SK-N-SH (cell line): ENCODE data around the gene HDDC2. TPM values are rescaled to one million over a fixed set of nuclear protein-coding genes. Genes with fewer than 3 reads are reported as not detected.

ENCODE experiments used
- CTCF ChIA-PET: fragments of 300-600, 350-600 bp; formaldehyde crosslinking; extraction: SDS; loops from one replicate; lab custom pipeline; 2021; lab: Yijun Ruan, JAX
- POLR2A ChIA-PET: fragments of 350-600 bp; sonication (Branson Sonifier 250); formaldehyde crosslinking; extraction: SDS; loops from one replicate; lab custom pipeline; 2020; ENCODE audit warnings: antibody characterized with exemption, inconsistent platforms; lab: Yijun Ruan, JAX
- DNase-seq: peaks from one replicate; pipeline ENCODE4 v3.0.0; 2012
- H2AFZ ChIP-seq: fragments of 200-600 bp; sonication (generic); 2 replicates; pipeline ENCODE4 v1.8.1; 2016; ENCODE audit warnings: antibody characterized with exemption, mild to moderate bottlenecking, low read depth
- H3F3A ChIP-seq: fragments of 200-600 bp; sonication (generic); replicated peaks from 2 replicates; pipeline ENCODE3; 2016; ENCODE audit warnings: antibody characterized with exemption, mild to moderate bottlenecking; ENCODE audit not compliant: insufficient read depth
- H3K27ac ChIP-seq, 2 experiments: fragments of 200-500 bp in 1 of 2; fragments of 200-600 bp in 1 of 2; sonication (Bioruptor generic) in 1 of 2; sonication (generic), shearing (Covaris generic) in 1 of 2; 2 replicates each; pipeline versions ENCODE4 v1.5.1 to v1.6.1; 2014 to 2016; ENCODE audit warnings: low read depth in 2 of 2, inconsistent platforms in 1 of 2, low read length in 1 of 2, mild to moderate bottlenecking in 1 of 2, mixed read lengths in 1 of 2
- H3K27me3 ChIP-seq: fragments of 200-600 bp; sonication (generic), shearing (Covaris generic); 2 replicates; pipeline ENCODE4 v1.6.1; 2016; ENCODE audit warnings: mixed run types; ENCODE audit not compliant: insufficient read depth
- H3K36me3 ChIP-seq, 2 experiments: fragments of 200-500 bp in 1 of 2; fragments of 200-600 bp in 1 of 2; sonication (Bioruptor generic) in 1 of 2; sonication (generic) in 1 of 2; replicated peaks in 1 of 2; 2 replicates each; pipeline versions ENCODE3 to v1.5.1; 2014 to 2016; ENCODE audit warnings: low read length in 1 of 2, mild to moderate bottlenecking in 1 of 2; ENCODE audit not compliant: insufficient read depth in 2 of 2, control insufficient read depth in 1 of 2
- H3K4me1 ChIP-seq, 2 experiments: fragments of 200-500 bp in 1 of 2; fragments of 200-600 bp in 1 of 2; sonication (Bioruptor generic) in 1 of 2; sonication (generic), shearing (Covaris generic) in 1 of 2; 2 replicates each; pipeline versions ENCODE4 v1.5.1 to v1.6.1; 2014 to 2016; ENCODE audit warnings: low read depth in 1 of 2, low read length in 1 of 2, mixed run types in 1 of 2; ENCODE audit not compliant: insufficient read depth in 2 of 2, control insufficient read depth in 1 of 2
- H3K4me2 ChIP-seq: fragments of 200-600 bp; sonication (generic), shearing (Covaris generic); 2 replicates; pipeline ENCODE4 v1.6.1; 2017; ENCODE audit warnings: mixed run types
- H3K4me3 ChIP-seq, 2 experiments: fragments of 200-500 bp in 1 of 2; fragments of 200-600 bp in 1 of 2; sonication (Bioruptor generic) in 1 of 2; sonication (generic), shearing (Covaris generic) in 1 of 2; 2 replicates each; pipeline versions ENCODE4 v1.5.1 to v1.8.1; 2014 to 2016; ENCODE audit warnings: low read depth in 2 of 2, inconsistent platforms in 1 of 2, low read length in 1 of 2, mild to moderate bottlenecking in 1 of 2, mixed read lengths in 1 of 2, moderate library complexity in 1 of 2
- H3K79me2 ChIP-seq: fragments of 200-600 bp; sonication (generic); 2 replicates; pipeline ENCODE4 v1.8.1; 2017; ENCODE audit warnings: mild to moderate bottlenecking; ENCODE audit not compliant: insufficient read depth
- H3K9ac ChIP-seq: fragments of 200-600 bp; sonication (generic); 2 replicates; pipeline ENCODE4 v1.6.1; 2017; ENCODE audit warnings: mixed run types
- H3K9me2 ChIP-seq: fragments of 200-600 bp; sonication (generic); 2 replicates; pipeline ENCODE4 v1.6.1; 2017; ENCODE audit warnings: mixed run types
- H3K9me3 ChIP-seq: fragments of 200-600 bp; sonication (generic); 2 replicates; pipeline ENCODE4 v1.6.1; 2017; ENCODE audit warnings: mixed run types, mild to moderate bottlenecking, moderate library complexity
- H4K20me1 ChIP-seq: fragments of 200-600 bp; sonication (generic); 2 replicates; pipeline ENCODE4 v1.6.1; 2017; ENCODE audit warnings: mild to moderate bottlenecking, mixed run types; ENCODE audit not compliant: insufficient read depth
- CHD2 ChIP-seq: fragments of 150-350 bp; IDR thresholded peaks from 2 replicates; pipeline ENCODE4 v1.6.1; 2018; ENCODE audit warnings: low read length; ENCODE audit not compliant: partially characterized antibody
- ELF1 ChIP-seq: IDR thresholded peaks from 2 replicates; pipeline ENCODE4 v1.4.0; 2012
- EZH2phosphoT487 ChIP-seq: fragments of 200-600 bp; sonication (generic); IDR thresholded peaks from 2 replicates; pipeline ENCODE4 v1.6.1; 2017; ENCODE audit warnings: low read depth, mixed run types, mild to moderate bottlenecking, antibody characterized with exemption, moderate library complexity, borderline replicate concordance
- FOSL2 ChIP-seq: IDR thresholded peaks from 2 replicates; pipeline ENCODE4 v1.4.0; 2012; ENCODE audit warnings: low read depth, mild to moderate bottlenecking, moderate library complexity, borderline replicate concordance
- FOXJ3 ChIP-seq: sonication (generic); formaldehyde crosslinking; IDR thresholded peaks from 2 replicates; pipeline ENCODE4 v1.5.1; 2020; ENCODE audit warnings: mild to moderate bottlenecking, missing genetic modification reagents
- GATA2 ChIP-seq: sonication (generic); formaldehyde crosslinking; IDR thresholded peaks from 2 replicates; pipeline ENCODE4 v1.5.0; 2020; ENCODE audit warnings: mild to moderate bottlenecking, missing genetic modification reagents
- MXI1 ChIP-seq: IDR thresholded peaks from 2 replicates; pipeline ENCODE4 v1.6.1; 2012; ENCODE audit warnings: mild to moderate bottlenecking, low read depth, low read length, improper control_type of control experiment
- NRF1 ChIP-seq: IDR thresholded peaks from 2 replicates; pipeline ENCODE4 v1.6.1; 2012; ENCODE audit warnings: low read depth, mild to moderate bottlenecking, low read length
- POLR2AphosphoS5 ChIP-seq: IDR thresholded peaks from 2 replicates; pipeline ENCODE4 v1.6.1; 2012; ENCODE audit warnings: low read depth, low read length
- RAD21 ChIP-seq: IDR thresholded peaks from 2 replicates; pipeline ENCODE4 v1.6.1; 2012; ENCODE audit warnings: mild to moderate bottlenecking, low read length
- RCOR1 ChIP-seq: fragments of 150-350 bp; IDR thresholded peaks from 2 replicates; pipeline ENCODE4 v1.6.1; 2017; ENCODE audit warnings: antibody characterized with exemption, low read length
- SIN3A ChIP-seq: IDR thresholded peaks from 2 replicates; pipeline ENCODE4 v1.6.1; 2012; ENCODE audit warnings: low read depth, mild to moderate bottlenecking, low read length, moderate library complexity, borderline replicate concordance
- TCF12 ChIP-seq: IDR thresholded peaks from 2 replicates; pipeline ENCODE4 v1.4.0; 2012
- WGBS: methylation state at CpG from one replicate; pipeline ENCODE4 v1.1.6; 2017; ENCODE audit warnings: low lambda C conversion rate; 5-methylcytosine and 5-hydroxymethylcytosine counted together
- polyA plus RNA-seq, 3 experiments: library from polyadenylated mRNA; depleted of rRNA; stranded (reverse); fragments of >200 nt; gene quantifications; 2 replicates each; pipeline ENCODE4 v1.2.3, GENCODE V29; 2012
- TF ChIP-seq, protein P1 (sequence below): fragments of 150-350 bp; IDR thresholded peaks from 2 replicates; pipeline ENCODE4 v1.6.1; 2016; ENCODE audit warnings: mild to moderate bottlenecking, low read depth, low read length
- TF ChIP-seq, protein P2 (sequence below): IDR thresholded peaks from 2 replicates; pipeline ENCODE4 v1.4.0; 2012; ENCODE audit warnings: low read depth, borderline replicate concordance
- TF ChIP-seq, protein P3 (sequence below): IDR thresholded peaks from 2 replicates; pipeline ENCODE4 v1.4.0; 2012; ENCODE audit warnings: low read depth
- TF ChIP-seq, protein P4 (sequence below): IDR thresholded peaks from 2 replicates; pipeline ENCODE4; 2012
- TF ChIP-seq, protein P5 (sequence below): fragments of 150-350 bp; IDR thresholded peaks from 2 replicates; pipeline ENCODE4 v1.6.1; 2017; ENCODE audit warnings: antibody characterized with exemption, low read length, low read depth, borderline replicate concordance
- TF ChIP-seq, protein P6 (sequence below): IDR thresholded peaks from 2 replicates; pipeline ENCODE4 v1.4.0; 2012; ENCODE audit warnings: low read depth, borderline replicate concordance

HDDC2 gene
- polyA plus RNA-seq, 1 of the 3 experiments (the other 2 are of a cell fraction): 85.5 TPM

DNA sequence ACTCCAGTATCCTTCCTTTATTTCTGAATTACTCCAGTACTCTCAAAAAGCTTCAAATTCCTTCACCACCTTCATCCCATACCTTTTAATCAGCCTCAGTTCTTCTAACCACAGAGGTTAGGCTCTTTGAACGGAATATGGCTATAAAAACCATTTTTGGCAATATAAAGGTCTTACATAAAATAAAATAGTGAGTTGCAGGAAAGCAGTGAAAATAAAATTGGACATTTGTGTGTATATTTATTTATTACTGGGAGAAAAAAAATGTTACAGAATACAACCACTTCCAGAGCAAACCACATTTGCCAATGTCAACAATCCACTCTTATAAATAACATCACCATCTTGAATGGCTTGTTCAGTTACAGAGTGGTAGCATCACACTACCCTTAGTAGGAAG is 7.7 kb downstream of the HDDC2 start:
- WGBS: 95% methylated on average over 1 of the region's 1 CpG
- Histone ChIP-seq H3K79me2 (no peaks in the 10 kb centered on the region), H3K27me3 (no peaks in the 10 kb centered on the region), H3K9me2 (no peaks in the 10 kb centered on the region), H3K4me3 (no peak overlapping the region), H3K27ac (peak overlapping the region in 1 of 2 experiments; percentile 74; a peak in 2 of 4 replicates), H2AFZ (no peak overlapping the region), H3K9me3 (no peaks in the 10 kb centered on the region), H3F3A (no peaks in the 10 kb centered on the region), H3K4me1 (peaks cover 0 to 26% of the 10 kb centered on the region in 2 experiments; a peak in 2 of 4 replicates), H3K36me3 (peaks cover 29 to 67% of the 10 kb centered on the region in 2 experiments), H3K9ac (no peak overlapping the region), H4K20me1 (no peaks in the 10 kb centered on the region), H3K4me2 (no peak overlapping the region)
- ChIA-PET CTCF (interaction anchor here (1.1 kb wide), 1 partner anchor 662 kb away, joined by 3 read pairs; no protein-coding TSS in a partner anchor), POLR2A (no interaction called here)
- TF ChIP-seq, protein P1, sequence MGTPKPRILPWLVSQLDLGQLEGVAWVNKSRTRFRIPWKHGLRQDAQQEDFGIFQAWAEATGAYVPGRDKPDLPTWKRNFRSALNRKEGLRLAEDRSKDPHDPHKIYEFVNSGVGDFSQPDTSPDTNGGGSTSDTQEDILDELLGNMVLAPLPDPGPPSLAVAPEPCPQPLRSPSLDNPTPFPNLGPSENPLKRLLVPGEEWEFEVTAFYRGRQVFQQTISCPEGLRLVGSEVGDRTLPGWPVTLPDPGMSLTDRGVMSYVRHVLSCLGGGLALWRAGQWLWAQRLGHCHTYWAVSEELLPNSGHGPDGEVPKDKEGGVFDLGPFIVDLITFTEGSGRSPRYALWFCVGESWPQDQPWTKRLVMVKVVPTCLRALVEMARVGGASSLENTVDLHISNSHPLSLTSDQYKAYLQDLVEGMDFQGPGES: no peak
- DNase-seq: no peak

DNA sequence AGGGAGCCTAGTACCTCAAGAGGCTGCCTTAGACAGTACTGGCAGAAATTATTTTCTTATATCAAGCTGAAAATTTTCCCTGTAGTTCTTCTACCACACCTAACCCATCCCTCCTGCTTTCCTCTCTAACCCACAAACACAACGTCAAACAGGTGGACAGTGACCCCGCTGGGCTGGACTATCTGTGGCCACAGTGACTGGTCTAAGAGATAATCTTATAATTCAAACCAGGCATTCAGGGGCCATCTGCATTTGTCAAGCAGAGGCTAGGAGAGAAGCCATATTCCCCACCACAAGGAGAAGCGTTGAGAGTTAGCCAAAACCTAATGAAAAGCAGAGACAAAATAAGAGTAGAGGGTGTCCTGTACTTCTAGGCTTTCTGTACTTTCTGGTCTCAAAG is 8.2 kb downstream of the HDDC2 start:
- no peaks in the 10 kb centered on the region for H3K9me3 ChIP-seq
- peak; percentile 72 for DNase-seq
- H3K79me2 ChIP-seq: no peaks in the 10 kb centered on the region
- H3K36me3 ChIP-seq: peaks cover 27 to 65% of the 10 kb centered on the region in 2 experiments
- H3K27me3 ChIP-seq: no peaks in the 10 kb centered on the region
- H3K4me1 ChIP-seq: peaks cover 0 to 26% of the 10 kb centered on the region in 2 experiments; a peak in 2 of 4 replicates
- H4K20me1 ChIP-seq: no peaks in the 10 kb centered on the region
- H2AFZ ChIP-seq: no peak overlapping the region
- POLR2A ChIA-PET: interaction anchor here (1.0 kb wide), 1 partner anchor 8 kb away, joined by 4 read pairs; no protein-coding TSS in a partner anchor
- no peak overlapping the region for H3K4me3 ChIP-seq
- no peak overlapping the region for H3K9ac ChIP-seq
- H3F3A ChIP-seq: no peaks in the 10 kb centered on the region
- WGBS: 38% methylated on average over 3 of the region's 3 CpGs
- no peak overlapping the region for H3K4me2 ChIP-seq
- H3K9me2 ChIP-seq: no peaks in the 10 kb centered on the region
- peak overlapping the region in 1 of 2 experiments; percentile 74; a peak in 2 of 4 replicates for H3K27ac ChIP-seq
- CTCF ChIA-PET: interaction anchor here (1.0 to 1.6 kb wide), 3 partner anchors 14 to 662 kb away, joined by 3 to 4 read pairs (median 3); no protein-coding TSS in a partner anchor
- TF ChIP-seq, protein P2, sequence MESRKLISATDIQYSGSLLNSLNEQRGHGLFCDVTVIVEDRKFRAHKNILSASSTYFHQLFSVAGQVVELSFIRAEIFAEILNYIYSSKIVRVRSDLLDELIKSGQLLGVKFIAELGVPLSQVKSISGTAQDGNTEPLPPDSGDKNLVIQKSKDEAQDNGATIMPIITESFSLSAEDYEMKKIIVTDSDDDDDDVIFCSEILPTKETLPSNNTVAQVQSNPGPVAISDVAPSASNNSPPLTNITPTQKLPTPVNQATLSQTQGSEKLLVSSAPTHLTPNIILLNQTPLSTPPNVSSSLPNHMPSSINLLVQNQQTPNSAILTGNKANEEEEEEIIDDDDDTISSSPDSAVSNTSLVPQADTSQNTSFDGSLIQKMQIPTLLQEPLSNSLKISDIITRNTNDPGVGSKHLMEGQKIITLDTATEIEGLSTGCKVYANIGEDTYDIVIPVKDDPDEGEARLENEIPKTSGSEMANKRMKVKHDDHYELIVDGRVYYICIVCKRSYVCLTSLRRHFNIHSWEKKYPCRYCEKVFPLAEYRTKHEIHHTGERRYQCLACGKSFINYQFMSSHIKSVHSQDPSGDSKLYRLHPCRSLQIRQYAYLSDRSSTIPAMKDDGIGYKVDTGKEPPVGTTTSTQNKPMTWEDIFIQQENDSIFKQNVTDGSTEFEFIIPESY: no peak
- TF ChIP-seq FOSL2 (no peak), CHD2 (peak; percentile 69), RCOR1 (no peak; the same call in 1 of the 2 replicates), RAD21 (peak; percentile 34), ELF1 (no peak), POLR2AphosphoS5 (no peak), MXI1 (peak; percentile 30; the same call in 1 of the 2 replicates), NRF1 (no peak), EZH2phosphoT487 (no peak), SIN3A (no peak), FOXJ3 (CRISPR knock-in tag) (no peak), TCF12 (peak; percentile 66), GATA2 (peak; percentile 65; the same call in 1 of the 2 replicates)
- TF ChIP-seq, protein P1: no peak
- TF ChIP-seq, protein P3, sequence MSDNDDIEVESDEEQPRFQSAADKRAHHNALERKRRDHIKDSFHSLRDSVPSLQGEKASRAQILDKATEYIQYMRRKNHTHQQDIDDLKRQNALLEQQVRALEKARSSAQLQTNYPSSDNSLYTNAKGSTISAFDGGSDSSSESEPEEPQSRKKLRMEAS: no peak
- TF ChIP-seq, protein P4, sequence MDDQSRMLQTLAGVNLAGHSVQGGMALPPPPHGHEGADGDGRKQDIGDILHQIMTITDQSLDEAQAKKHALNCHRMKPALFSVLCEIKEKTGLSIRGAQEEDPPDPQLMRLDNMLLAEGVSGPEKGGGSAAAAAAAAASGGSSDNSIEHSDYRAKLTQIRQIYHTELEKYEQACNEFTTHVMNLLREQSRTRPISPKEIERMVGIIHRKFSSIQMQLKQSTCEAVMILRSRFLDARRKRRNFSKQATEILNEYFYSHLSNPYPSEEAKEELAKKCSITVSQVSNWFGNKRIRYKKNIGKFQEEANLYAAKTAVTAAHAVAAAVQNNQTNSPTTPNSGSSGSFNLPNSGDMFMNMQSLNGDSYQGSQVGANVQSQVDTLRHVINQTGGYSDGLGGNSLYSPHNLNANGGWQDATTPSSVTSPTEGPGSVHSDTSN: no peak
- TF ChIP-seq, protein P5, sequence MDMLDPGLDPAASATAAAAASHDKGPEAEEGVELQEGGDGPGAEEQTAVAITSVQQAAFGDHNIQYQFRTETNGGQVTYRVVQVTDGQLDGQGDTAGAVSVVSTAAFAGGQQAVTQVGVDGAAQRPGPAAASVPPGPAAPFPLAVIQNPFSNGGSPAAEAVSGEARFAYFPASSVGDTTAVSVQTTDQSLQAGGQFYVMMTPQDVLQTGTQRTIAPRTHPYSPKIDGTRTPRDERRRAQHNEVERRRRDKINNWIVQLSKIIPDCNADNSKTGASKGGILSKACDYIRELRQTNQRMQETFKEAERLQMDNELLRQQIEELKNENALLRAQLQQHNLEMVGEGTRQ: no peak
- TF ChIP-seq, protein P6, sequence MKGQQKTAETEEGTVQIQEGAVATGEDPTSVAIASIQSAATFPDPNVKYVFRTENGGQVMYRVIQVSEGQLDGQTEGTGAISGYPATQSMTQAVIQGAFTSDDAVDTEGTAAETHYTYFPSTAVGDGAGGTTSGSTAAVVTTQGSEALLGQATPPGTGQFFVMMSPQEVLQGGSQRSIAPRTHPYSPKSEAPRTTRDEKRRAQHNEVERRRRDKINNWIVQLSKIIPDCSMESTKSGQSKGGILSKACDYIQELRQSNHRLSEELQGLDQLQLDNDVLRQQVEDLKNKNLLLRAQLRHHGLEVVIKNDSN: no peak
